Thyroid gland (tissue), 4 donors: ENCODE data around the gene ABI3BP. TPM values are rescaled to one million over a fixed set of nuclear protein-coding genes. Genes with fewer than 3 reads are reported as not detected.

Source experiments
- DNase-seq, 2 donors: peaks; one replicate each; pipeline ENCODE4 v3.0.0-alpha.2; 2019
- H3K27ac ChIP-seq, 3 donors: fragments of 200-600 bp; sonication (generic); 1 replicate in 2 of 3; 2 replicates in 1 of 3; pipeline ENCODE4 v1.5.1; 2016 to 2019; ENCODE audit warnings: mild to moderate bottlenecking in 1 of 3, moderate library complexity in 1 of 3
- H3K27me3 ChIP-seq: fragments of 200-600 bp; sonication (generic); one replicate; pipeline ENCODE4 v1.5.1; 2019
- H3K36me3 ChIP-seq, 2 donors: fragments of 200-600 bp; sonication (generic); one replicate each; pipeline ENCODE4 v1.5.1; 2016 to 2019
- H3K4me1 ChIP-seq, 2 donors: fragments of 200-600 bp; sonication (generic); one replicate each; pipeline ENCODE4 v1.5.1; 2017 to 2019
- H3K4me3 ChIP-seq, 3 donors: fragments of 200-600 bp; sonication (generic); replicated peaks in 1 of 3; 1 replicate in 2 of 3; 2 replicates in 1 of 3; pipeline ENCODE4 v1.5.1; 2016; ENCODE audit warnings: mild to moderate bottlenecking in 1 of 3
- H3K9me3 ChIP-seq: fragments of 200-600 bp; sonication (generic); one replicate; pipeline ENCODE4 v1.5.1; 2017
- POLR2A ChIP-seq, 2 donors: fragments of 450-650 bp; IDR thresholded peaks; one replicate each; pipeline ENCODE4 v1.6.1; 2017; ENCODE audit warnings: antibody characterized with exemption in 2 of 2, mild to moderate bottlenecking in 2 of 2, moderate library complexity in 1 of 2
- WGBS, 2 donors: methylation state at CpG; one replicate each; pipeline ENCODE4 v1.1.5; 2017; 5-methylcytosine and 5-hydroxymethylcytosine counted together
- intact Hi-C: fragments of 100-400 bp; cut with DNase I; formaldehyde crosslinking; loops from one replicate; pipeline ENCODE4 v1.15.1; 2023
- total RNA-seq, 4 donors: library from RNA; depleted of rRNA; stranded (reverse); fragments of >200 nt; gene quantifications; one replicate each; pipeline ENCODE4 v1.2.3, GENCODE V29; 2016
- TF ChIP-seq, protein P1 (sequence below), 6 experiments: fragments of 200-600 bp in 3 of 6; fragments of 450-650 bp in 3 of 6; sonication (generic) in 3 of 6; IDR thresholded peaks; one replicate each; pipeline ENCODE4 v1.5.1; 2016 to 2019; ENCODE audit warnings: antibody characterized with exemption in 6 of 6, mild to moderate bottlenecking in 2 of 6, inconsistent platforms in 1 of 6, moderate library complexity in 1 of 6

Gene ABI3BP
- total RNA-seq, 4 donors from 2014 or later, result 68.7 to 133 (median 96.8) TPM

GRCh38 chr3:100976611-100977010, 16.6 kb downstream of the ABI3BP start:
- Histone ChIP-seq H3K27me3 (no peaks in the 10 kb centered on the region), H3K4me3 (no peak overlapping the region), H3K36me3 (no peaks in the 10 kb centered on the region), H3K9me3 (no peaks in the 10 kb centered on the region), H3K4me1 (peaks cover 12 to 16% of the 10 kb centered on the region in 2 donors), H3K27ac (no peak overlapping the region)
- DNase-seq, result no peak
- intact Hi-C loops, result no loop called here
- TF ChIP-seq, protein P1, sequence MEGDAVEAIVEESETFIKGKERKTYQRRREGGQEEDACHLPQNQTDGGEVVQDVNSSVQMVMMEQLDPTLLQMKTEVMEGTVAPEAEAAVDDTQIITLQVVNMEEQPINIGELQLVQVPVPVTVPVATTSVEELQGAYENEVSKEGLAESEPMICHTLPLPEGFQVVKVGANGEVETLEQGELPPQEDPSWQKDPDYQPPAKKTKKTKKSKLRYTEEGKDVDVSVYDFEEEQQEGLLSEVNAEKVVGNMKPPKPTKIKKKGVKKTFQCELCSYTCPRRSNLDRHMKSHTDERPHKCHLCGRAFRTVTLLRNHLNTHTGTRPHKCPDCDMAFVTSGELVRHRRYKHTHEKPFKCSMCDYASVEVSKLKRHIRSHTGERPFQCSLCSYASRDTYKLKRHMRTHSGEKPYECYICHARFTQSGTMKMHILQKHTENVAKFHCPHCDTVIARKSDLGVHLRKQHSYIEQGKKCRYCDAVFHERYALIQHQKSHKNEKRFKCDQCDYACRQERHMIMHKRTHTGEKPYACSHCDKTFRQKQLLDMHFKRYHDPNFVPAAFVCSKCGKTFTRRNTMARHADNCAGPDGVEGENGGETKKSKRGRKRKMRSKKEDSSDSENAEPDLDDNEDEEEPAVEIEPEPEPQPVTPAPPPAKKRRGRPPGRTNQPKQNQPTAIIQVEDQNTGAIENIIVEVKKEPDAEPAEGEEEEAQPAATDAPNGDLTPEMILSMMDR (IDR thresholded peaks at IDR 0.05), result no peak
- TF ChIP-seq POLR2A (IDR thresholded peaks at IDR 0.05), result no peak
- 58 to 63% methylated on average over 3 of the region's 3 CpGs for WGBS, 2 donors

DNA sequence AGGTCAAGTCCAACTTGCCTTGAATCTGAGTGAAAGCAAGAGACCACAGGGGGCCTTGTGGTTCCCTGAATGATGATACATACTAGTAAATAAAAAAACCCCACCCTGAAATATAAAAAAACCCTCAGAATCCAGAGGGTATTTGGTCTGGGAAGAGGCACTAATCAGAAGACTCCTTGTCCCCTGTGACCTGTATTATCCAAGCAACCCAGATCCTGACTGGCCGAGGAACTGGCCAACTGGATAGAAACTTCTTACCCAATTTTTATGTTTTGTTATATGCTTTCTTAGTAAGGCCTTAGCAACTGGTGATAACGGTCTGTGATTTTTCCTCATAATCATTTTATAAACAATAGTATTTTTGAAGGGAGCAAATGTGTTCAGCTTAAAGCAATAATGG, 17.5 kb downstream of the ABI3BP start:
- no peaks in the 10 kb centered on the region for H3K27me3 ChIP-seq
- 85 to 86% methylated on average over 2 of the region's 2 CpGs for WGBS, 2 donors
- no peak overlapping the region for H3K27ac ChIP-seq
- TF ChIP-seq POLR2A (IDR thresholded peaks at IDR 0.05), result no peak
- TF ChIP-seq, protein P1 (IDR thresholded peaks at IDR 0.05), result no peak
- peaks cover 12 to 16% of the 10 kb centered on the region in 2 donors for H3K4me1 ChIP-seq
- intact Hi-C loops, result no loop called here
- DNase-seq, result no peak
- no peak overlapping the region for H3K4me3 ChIP-seq
- no peaks in the 10 kb centered on the region for H3K36me3 ChIP-seq
- H3K9me3 ChIP-seq, result no peaks in the 10 kb centered on the region

- H3K27ac ChIP-seq, result no peak overlapping the region
- H3K4me3 ChIP-seq, result no peak overlapping the region
- intact Hi-C loops, result no loop called here
- no peaks in the 10 kb centered on the region for H3K27me3 ChIP-seq
- TF ChIP-seq, protein P1 (IDR thresholded peaks at IDR 0.05), result no peak
- no peak for TF ChIP-seq POLR2A (IDR thresholded peaks at IDR 0.05)
- H3K9me3 ChIP-seq, result no peaks in the 10 kb centered on the region
- no peak for DNase-seq
- peaks cover 12 to 16% of the 10 kb centered on the region in 2 donors for H3K4me1 ChIP-seq
- H3K36me3 ChIP-seq, result no peaks in the 10 kb centered on the region
- 89 to 96% methylated on average over 4 of the region's 4 CpGs for WGBS, 2 donors
Measured at GRCh38 chr3:100973594-100973993, 19.6 kb downstream of the ABI3BP start.

DNA sequence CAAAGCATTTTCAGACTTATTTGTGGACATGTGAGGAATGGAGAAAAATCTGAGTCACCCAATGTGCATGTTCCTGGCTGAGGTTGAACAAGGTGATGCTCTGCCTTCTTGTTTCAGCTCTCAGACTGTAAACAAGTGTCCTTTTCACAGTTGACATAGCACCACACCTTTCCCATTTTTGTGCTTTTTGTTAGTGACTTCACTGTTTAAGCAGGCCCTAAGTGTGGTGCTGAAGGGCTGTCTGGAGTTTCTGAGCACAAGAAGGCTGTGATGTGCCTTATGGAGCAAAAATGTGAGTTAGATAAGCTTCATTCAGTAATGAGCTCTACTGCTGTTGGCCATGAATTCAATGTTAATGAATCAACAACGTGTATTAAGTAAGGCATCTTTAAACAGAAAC, 20.4 kb downstream of the ABI3BP start:
- 19 to 20% methylated on average over 1 of the region's 1 CpG for WGBS, 2 donors
- intact Hi-C loops, result no loop called here
- no peaks in the 10 kb centered on the region for H3K9me3 ChIP-seq
- H3K27me3 ChIP-seq, result no peaks in the 10 kb centered on the region
- no peaks in the 10 kb centered on the region for H3K36me3 ChIP-seq
- peaks cover 12 to 13% of the 10 kb centered on the region in 2 donors for H3K4me1 ChIP-seq
- peak overlapping the region in 2 of 3 donors; percentile 10 to 36 for H3K27ac ChIP-seq
- TF ChIP-seq POLR2A (IDR thresholded peaks at IDR 0.05), result no peak
- TF ChIP-seq, protein P1 (IDR thresholded peaks at IDR 0.05), result no peak
- DNase-seq, result peak; percentile 30 to 40
- H3K4me3 ChIP-seq, result no peak overlapping the region

DNA sequence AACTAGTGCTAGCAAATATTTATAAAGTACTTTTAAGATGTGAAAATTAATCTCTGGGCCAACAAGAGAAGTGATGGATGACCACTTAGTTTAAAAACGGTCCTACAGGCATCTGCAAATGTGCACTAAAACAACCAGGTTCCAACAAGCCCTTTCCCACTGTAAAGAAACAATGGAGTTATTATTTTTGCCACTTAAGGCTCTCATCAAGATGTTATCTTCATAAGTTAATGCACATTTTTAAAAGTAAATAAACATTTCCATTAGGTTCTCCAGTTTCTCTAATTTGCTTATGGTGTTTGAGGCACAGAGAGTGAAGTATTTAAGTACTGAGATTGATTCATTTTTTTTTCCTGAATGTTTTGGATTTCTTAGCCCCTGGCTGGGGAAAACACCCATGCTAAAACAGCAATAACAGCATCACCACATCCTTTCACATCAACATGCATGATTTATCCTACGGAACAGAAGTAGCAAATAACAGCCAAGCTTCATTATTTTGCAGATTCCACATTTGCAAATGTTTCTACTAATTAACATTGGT, 20.8 kb downstream of the ABI3BP start:
- peaks cover 12% of the 10 kb centered on the region in 2 donors for H3K4me1 ChIP-seq
- TF ChIP-seq, protein P1 (IDR thresholded peaks at IDR 0.05), result no peak
- no peak for TF ChIP-seq POLR2A (IDR thresholded peaks at IDR 0.05)
- H3K36me3 ChIP-seq, result no peaks in the 10 kb centered on the region
- H3K9me3 ChIP-seq, result no peaks in the 10 kb centered on the region
- no peak overlapping the region for H3K27ac ChIP-seq
- DNase-seq, result no peak
- H3K27me3 ChIP-seq, result no peaks in the 10 kb centered on the region
- intact Hi-C loops, result no loop called here
- no peak overlapping the region for H3K4me3 ChIP-seq
- WGBS, 2 donors, result 50 to 55% methylated on average over 2 of the region's 2 CpGs
